ENCODE data around the gene RNF113B. TPM values are rescaled to one million over a fixed set of nuclear protein-coding genes. Genes with fewer than 3 reads are reported as not detected.

RNF113B gene
- total RNA-seq, 3 donors from 2014 or later (not counting 1 experiment from before 2014, with no cell fraction given), result not detected

DNA sequence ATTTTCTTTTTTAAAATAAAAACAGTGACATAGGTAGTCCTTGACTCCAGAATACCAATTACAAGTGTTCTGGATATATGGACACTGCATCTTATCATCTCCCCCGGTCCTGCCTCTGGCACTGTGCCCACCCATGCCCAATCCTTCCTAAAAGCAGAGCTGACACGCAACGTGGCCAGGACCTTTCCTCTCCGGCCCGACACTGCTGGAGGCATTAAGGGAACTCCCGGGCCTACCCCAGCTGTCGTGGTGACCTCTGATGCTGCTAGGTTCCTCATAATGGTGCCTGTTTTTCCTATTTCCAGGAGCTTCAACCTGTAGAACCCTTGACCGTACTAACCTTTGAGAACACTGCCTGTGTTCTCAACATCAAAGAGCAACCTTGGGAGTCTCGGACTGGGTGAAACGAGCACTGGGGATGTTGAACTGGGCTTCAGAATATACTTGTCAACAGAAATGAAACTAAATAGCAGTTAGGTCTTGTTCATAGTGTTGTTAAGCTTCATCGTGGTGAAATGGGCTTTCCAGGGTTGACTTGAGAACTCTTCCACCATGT is 13.9 kb upstream of the RNF113B start:
- Mint-ChIP-seq H3K36me3 (no peaks in the 10 kb centered on the region), H3K27me3 (ENCODE audit: low read depth in 2 of 2) (no peaks in the 10 kb centered on the region), H3K4me3 (no peak overlapping the region), H3K4me1 (no peaks in the 10 kb centered on the region), H3K27ac (no peak overlapping the region), H3K9me3 (no peaks in the 10 kb centered on the region)
- H3K4me3 ChIP-seq (ENCODE audit: low read length), result no peak overlapping the region
- no peaks in the 10 kb centered on the region for H3K36me3 ChIP-seq (ENCODE audit: control insufficient read depth, insufficient read depth, low read length)
- DNase-seq, result no peak
- no peaks in the 10 kb centered on the region for H3K9me3 ChIP-seq (ENCODE audit: control insufficient read depth, insufficient read depth, low read length)
- TF ChIP-seq, protein P1, sequence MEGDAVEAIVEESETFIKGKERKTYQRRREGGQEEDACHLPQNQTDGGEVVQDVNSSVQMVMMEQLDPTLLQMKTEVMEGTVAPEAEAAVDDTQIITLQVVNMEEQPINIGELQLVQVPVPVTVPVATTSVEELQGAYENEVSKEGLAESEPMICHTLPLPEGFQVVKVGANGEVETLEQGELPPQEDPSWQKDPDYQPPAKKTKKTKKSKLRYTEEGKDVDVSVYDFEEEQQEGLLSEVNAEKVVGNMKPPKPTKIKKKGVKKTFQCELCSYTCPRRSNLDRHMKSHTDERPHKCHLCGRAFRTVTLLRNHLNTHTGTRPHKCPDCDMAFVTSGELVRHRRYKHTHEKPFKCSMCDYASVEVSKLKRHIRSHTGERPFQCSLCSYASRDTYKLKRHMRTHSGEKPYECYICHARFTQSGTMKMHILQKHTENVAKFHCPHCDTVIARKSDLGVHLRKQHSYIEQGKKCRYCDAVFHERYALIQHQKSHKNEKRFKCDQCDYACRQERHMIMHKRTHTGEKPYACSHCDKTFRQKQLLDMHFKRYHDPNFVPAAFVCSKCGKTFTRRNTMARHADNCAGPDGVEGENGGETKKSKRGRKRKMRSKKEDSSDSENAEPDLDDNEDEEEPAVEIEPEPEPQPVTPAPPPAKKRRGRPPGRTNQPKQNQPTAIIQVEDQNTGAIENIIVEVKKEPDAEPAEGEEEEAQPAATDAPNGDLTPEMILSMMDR (IDR thresholded peaks at IDR 0.05), result no peak
- no peak for ATAC-seq
- H3K27ac ChIP-seq (ENCODE audit: low read length), result no peak overlapping the region
- H3K4me1 ChIP-seq (ENCODE audit: control insufficient read depth, insufficient read depth, low read length), result no peaks in the 10 kb centered on the region
- intact Hi-C loops (cut with micrococcal nuclease), result no loop called here
- WGBS (ENCODE audit: insufficient coverage), result 87% methylated on average over 11 of the region's 11 CpGs
- H3K27me3 ChIP-seq (ENCODE audit: control insufficient read depth, insufficient read depth, low read length), result no peaks in the 10 kb centered on the region

DNA sequence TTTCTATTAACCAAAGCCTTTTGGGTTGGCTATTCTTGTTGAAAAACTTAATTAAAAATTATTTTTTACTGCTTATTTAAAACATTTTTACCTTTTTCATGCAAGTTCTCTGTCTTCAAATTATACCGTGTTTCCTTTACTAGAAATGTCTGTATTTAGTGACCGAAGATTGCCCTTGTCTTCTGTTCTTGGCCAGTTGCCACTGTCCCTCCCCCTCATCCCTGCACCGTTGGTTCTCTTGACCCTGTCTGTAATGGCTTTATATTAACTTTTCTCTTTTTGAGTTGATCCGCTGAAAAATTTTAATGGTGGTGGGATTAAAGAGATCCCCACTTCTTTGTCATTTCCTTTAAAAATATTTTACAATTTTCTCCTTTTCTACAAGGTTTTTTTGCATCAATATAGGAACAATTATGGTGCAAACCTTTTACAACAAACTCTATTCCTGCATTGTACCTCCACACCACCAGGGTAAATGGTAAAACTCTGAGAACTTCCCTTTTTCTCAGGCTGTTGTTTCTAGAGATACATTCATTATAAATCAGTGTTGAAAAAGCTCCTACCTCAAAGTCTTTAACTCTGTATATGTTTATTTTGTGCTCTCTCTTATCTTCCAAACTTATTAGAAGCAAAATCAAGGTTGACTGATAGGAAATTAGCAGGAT is 12.9 kb upstream of the RNF113B start:
- ATAC-seq (no peak), DNase-seq (no peak)
- no peaks in the 10 kb centered on the region for H3K4me1 Mint-ChIP-seq
- Histone ChIP-seq H3K27ac (ENCODE audit: low read length) (no peak overlapping the region), H3K4me1 (ENCODE audit: control insufficient read depth, insufficient read depth, low read length) (no peaks in the 10 kb centered on the region), H3K36me3 (ENCODE audit: control insufficient read depth, insufficient read depth, low read length) (no peaks in the 10 kb centered on the region), H3K27me3 (ENCODE audit: control insufficient read depth, insufficient read depth, low read length) (no peaks in the 10 kb centered on the region), H3K9me3 (ENCODE audit: control insufficient read depth, insufficient read depth, low read length) (no peaks in the 10 kb centered on the region), H3K4me3 (ENCODE audit: low read length) (no peak overlapping the region)
- no peak overlapping the region for H3K27ac Mint-ChIP-seq
- H3K4me3 Mint-ChIP-seq, result no peak overlapping the region
- H3K9me3 Mint-ChIP-seq, result no peaks in the 10 kb centered on the region
- WGBS (ENCODE audit: insufficient coverage), result 90% methylated on average over 2 of the region's 4 CpGs
- TF ChIP-seq, protein P1 (IDR thresholded peaks at IDR 0.05), result no peak
- intact Hi-C loops (cut with micrococcal nuclease), result no loop called here
- no peaks in the 10 kb centered on the region for H3K36me3 Mint-ChIP-seq
- H3K27me3 Mint-ChIP-seq (ENCODE audit: low read depth in 2 of 2), result no peaks in the 10 kb centered on the region

DNA sequence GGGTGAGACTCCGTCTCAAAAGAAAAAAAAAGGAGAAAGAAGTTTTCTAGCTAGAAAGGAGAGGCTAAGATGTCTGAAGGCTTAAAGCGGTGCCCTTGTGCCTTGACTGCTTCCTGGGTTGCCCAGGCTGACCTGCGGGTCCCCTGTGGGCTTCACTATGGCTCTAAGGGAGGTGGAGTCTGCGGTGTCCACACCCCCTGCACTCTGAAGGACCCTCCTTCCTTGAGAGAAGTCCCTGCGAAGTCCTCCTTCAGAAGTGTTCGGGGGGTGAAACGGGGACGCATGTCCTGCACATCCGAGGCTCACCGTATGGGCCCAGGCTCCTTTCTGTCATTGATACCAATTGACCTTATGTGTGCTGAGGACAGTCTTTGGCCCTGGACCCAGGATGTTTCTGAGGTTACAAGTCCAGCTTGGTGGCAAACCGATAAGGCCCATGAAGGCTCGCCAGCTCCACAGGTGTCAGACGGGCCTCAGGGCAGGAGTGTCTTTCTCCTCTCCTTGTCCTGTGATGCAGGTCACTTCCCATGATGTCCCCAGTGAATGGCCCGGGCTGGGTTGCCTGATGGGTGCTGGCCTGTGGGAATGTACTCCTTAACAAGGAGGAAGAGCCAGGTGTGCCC is 11.6 kb upstream of the RNF113B start:
- Histone ChIP-seq H3K36me3 (ENCODE audit: control insufficient read depth, insufficient read depth, low read length) (no peaks in the 10 kb centered on the region), H3K9me3 (ENCODE audit: control insufficient read depth, insufficient read depth, low read length) (no peaks in the 10 kb centered on the region), H3K27me3 (ENCODE audit: control insufficient read depth, insufficient read depth, low read length) (no peaks in the 10 kb centered on the region), H3K4me3 (ENCODE audit: low read length) (no peak overlapping the region), H3K27ac (ENCODE audit: low read length) (no peak overlapping the region), H3K4me1 (ENCODE audit: control insufficient read depth, insufficient read depth, low read length) (no peaks in the 10 kb centered on the region)
- H3K9me3 Mint-ChIP-seq, result no peaks in the 10 kb centered on the region
- no peaks in the 10 kb centered on the region for H3K4me1 Mint-ChIP-seq
- intact Hi-C loops (cut with micrococcal nuclease), result no loop called here
- H3K27ac Mint-ChIP-seq, result no peak overlapping the region
- ATAC-seq, result no peak
- no peaks in the 10 kb centered on the region for H3K27me3 Mint-ChIP-seq (ENCODE audit: low read depth in 2 of 2)
- no peak overlapping the region for H3K4me3 Mint-ChIP-seq
- WGBS (ENCODE audit: insufficient coverage), result 90% methylated on average over 14 of the region's 14 CpGs
- DNase-seq, result no peak
- no peaks in the 10 kb centered on the region for H3K36me3 Mint-ChIP-seq
- TF ChIP-seq, protein P1 (IDR thresholded peaks at IDR 0.05), result no peak
